NCI-H2171 (cell line): ENCODE data around the gene LPCAT1.
"Not testable (repeated sequence)": the region's sequence is repeated elsewhere in the genome, so short reads cannot be mapped to it uniquely, and the experiment has no call there.

ENCODE experiments used
- DNase-seq: peaks from one replicate; lab custom pipeline; 2025; lab: John Stamatoyannopoulos, UW

LPCAT1 gene

GRCh38 chr5:1509346-1510085, 14.2 kb downstream of the LPCAT1 start:
- no peak for DNase-seq

- no peak for DNase-seq
These were observed 15.0 kb downstream of the LPCAT1 start for GRCh38 chr5:1508659-1509290.

- DNase-seq: no peak
These were observed 15.7 kb downstream of the LPCAT1 start for GRCh38 chr5:1507961-1508658.

GRCh38 chr5:1507457-1507856, 16.3 kb downstream of the LPCAT1 start:
- DNase-seq: no peak

GRCh38 chr5:1507014-1507375, 16.8 kb downstream of the LPCAT1 start:
- no peak for DNase-seq

DNA sequence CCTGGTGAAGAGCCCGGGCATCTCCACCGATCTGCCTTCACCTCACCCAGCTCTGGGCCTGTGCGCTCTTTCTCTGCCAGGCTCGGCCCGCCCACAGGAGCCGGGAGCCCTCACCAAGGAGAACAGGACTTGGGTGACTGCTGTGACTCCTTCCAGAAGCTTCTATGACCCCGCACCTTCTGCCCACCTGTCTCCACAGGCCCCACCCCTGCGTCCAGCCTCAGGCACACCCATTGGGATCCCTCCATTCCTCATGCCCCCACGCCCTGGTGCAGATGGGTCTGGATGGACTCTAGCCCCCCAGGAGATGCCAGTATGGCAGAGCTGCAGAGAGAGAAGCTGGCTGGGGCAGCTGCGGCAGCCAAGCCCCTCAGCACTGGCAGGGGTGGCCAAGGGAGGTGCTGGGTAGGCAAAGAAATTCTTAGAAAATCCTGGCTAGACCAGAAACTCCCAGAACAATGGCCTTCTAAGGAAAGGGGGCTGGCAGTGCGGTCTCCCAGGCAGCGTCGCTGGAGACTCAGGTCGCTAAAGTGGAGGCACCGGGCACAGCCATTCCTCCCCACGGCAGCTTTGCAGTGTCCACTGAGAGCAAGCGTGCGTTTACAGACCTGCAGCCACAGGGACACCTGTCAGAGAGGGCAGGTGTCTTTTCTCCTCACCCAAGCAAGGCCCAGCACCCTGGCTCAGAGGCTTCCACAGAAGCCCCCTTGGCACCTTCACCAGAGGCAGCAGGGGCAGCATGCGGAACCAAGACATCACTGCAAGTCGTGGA, 17.3 kb downstream of the LPCAT1 start:
- DNase-seq: no peak

DNA sequence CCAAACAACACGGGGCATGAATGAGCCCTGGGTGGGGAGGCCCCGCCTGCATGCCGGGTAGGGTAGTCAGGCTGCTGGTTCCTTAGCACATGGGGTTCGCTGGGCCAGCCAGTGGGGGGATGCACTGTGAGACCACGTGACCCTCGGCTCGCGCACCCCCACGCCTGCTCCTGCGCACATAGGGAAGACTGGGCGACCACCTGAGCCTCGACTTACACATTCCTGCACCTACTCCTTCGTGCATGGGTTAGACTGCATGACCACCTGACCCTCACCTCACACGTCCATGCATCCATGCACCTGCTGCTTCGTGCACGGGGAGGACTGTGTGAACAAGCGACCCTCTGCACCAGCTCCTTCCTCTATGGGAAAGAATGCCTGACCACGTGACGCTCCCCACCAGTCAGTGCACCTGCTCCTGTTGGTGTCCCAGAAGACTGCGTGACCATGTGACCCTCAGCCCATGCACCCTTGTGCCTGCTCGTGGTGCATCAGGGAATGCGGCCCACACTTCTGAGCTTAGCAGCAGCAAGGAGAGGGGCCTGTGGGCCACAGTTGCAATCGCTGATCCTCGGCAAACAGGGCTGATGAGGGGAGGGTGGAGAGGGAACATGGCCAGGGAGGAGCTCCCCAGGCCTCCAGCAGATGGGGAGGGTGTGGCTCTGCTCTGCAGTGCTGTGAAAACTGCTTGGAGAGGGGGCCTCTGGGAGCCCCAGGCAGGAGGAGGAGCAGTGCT, 18.1 kb downstream of the LPCAT1 start:
- DNase-seq: peak; percentile 83

DNA sequence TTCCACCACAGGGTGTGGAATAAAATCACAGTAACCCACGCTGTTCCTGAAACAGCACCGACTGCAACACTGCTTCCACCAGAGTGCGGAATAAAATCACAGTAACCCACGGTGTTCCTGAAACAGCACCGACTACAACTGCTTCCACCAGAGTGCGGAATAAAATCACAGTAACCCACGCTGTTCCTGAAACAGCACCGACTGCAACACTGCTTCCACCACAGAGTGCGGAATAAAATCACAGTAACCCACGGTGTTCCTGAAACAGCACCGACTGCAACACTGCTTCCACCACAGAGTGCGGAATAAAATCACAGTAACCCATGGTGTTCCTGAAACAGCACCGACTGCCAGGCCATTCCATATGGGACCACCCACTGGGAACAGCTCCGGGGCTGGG, 18.7 kb downstream of the LPCAT1 start:
- not testable (repeated sequence) for DNase-seq

DNA sequence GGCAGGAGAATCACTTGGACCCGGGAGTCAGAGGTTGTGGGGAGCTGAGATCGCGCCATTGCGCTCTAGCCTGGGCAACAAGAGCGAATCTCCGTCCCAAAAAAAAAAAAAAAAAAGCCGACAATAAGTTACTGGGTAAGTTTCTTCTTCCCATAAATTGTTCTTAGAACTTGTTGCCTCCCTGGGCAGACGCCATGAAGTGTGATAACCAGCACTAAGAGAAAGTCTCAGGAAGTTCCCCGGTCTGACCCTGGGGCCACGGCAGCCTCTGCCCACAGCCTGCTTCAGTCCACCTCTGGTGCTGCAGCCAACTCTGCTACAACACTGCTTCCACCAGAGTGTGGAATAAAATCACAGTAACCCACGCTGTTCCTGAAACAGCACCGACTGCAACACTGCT, 19.1 kb downstream of the LPCAT1 start:
- no peak for DNase-seq

- no peak for DNase-seq
These were observed 19.6 kb downstream of the LPCAT1 start for GRCh38 chr5:1504069-1504595.

DNA sequence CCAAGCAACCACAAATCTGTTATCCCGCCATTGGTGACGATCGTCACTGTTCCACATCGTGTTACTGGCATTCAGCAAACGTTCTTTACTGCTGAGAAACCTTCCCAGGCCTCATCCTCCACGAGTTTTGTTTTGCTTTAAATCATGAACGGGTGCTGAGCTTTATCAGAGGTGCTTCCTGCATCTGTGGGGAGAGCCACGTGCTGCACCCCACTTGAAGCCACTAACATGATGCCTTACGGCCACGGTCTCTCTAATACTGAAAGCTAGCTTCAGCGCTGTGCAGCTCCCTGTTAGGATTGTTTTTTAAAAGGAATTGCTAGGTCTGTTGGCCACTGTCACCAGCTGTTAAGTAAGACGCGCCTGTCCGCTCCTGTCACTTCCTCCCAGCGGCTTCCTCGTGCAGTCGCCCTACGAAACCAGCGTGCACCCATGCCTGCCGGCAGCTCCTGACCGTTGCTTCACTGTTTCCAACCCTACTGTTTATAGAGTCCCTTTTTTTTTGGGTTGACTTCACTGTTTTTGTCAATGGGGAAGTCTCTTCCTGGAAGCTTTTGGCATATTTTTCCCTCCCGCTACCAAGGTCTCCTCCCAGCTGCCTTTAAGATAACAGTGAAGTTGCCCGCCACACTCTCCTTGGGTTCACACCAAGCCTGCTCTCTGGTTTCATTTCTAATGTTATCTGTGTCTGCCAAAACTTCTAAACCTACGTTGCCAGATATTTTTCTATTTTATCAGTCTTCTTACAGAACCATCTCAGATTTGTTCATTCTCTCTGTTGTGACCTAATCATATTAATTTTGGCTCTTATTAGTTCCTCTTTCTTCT, 20.3 kb downstream of the LPCAT1 start:
- no peak for DNase-seq

- no peak for DNase-seq
These were observed 21.0 kb downstream of the LPCAT1 start for GRCh38 chr5:1502737-1503120.

DNA sequence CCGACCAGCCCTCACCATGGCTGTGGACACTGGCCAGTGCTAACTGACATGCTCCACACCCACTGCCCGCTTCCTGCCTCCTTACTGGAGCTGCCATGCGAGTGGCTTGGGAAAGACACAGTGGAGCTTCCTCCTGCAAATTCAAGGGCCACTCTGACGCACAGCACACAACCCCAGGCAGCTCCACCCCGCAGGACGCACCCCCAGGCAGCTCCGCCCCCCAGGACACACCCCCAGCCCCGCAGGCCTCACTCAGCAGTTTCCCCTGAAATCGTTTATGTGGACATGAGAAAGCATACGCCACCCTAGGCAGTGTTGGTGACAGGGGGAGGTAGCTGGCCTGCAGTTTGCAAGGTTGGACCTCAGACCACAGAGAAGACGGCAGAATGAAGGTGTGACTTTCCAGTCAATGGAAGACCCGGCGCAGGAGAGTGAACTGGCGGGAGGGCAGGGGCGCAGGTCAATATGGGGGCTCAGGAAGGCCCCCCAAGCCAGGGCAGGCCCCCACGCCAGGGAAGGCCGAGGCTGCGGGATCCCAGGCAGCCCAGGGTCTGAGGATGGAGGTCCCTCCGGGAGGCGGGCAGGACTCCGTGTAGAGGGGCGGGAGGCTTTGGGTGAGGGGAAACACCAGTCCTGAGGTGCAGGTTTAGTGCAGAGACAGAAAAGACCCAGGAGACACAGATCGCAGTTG, 21.6 kb downstream of the LPCAT1 start:
- DNase-seq: no peak

DNA sequence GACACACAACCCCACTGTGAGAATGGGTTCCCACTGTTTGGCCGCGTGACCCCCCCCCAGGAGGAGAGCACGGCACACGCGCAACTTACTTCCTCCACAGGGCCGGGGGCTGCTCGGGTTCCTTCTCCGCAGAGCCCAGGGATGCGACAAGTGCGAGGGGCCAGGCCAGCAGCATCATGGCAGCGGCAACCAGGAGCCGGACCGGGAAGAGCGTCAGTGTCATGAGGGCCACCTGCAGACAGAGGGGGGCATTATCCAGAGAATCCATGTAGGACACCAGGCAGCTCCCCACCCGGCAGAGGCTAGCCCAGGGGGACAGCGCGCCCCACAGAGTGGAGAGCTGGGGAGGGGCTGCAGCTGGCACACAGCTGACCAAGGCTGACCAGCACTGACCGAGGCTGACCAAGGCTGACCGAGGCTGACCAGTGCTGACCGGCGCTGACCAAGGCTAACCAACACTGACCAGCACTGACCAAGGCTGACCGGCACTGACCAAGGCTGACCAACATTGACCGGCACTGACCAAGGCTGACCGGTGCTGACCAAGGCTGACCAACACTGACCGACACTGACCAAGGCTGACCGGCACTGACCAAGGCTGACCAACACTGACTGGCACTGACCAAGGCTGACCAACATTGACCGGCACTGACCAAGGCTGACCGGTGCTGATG, 22.3 kb downstream of the LPCAT1 start:
- DNase-seq: no peak

DNA sequence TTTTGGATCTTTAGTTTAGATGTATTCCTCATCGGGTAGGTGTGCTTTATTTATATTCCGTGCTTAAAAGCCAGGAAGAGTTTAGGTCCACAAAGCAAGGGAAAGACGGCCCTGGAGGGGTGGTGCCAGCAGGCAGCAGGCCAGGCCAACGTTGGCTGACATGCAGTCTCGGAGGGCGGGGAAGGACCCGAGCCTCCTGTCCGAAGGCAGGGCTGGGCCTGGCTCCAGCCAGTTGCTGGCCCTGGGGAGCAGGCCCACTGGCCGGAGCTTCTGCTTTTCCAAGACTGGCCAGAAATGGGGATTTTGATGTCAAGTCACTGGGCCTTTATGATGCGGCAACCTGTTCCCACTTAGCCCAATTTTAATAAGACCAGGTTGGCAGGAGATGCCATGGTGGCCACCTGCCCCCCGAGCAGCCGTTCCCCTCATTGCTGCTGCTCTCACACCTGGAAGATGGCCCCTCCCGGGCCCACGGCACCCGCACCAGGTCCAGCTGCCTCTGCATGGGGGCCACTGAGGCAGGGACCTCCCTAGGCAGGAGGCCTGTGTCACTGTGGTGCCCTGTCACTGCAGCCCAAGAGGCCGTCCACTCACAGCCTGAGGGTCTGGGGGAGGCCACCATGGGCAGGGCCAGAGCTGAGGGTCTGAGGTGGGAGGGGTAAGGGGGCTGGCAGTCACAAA, 23.2 kb downstream of the LPCAT1 start:
- no peak for DNase-seq

GRCh38 chr5:1499851-1500250, 23.9 kb downstream of the LPCAT1 start:
- no peak for DNase-seq

DNA sequence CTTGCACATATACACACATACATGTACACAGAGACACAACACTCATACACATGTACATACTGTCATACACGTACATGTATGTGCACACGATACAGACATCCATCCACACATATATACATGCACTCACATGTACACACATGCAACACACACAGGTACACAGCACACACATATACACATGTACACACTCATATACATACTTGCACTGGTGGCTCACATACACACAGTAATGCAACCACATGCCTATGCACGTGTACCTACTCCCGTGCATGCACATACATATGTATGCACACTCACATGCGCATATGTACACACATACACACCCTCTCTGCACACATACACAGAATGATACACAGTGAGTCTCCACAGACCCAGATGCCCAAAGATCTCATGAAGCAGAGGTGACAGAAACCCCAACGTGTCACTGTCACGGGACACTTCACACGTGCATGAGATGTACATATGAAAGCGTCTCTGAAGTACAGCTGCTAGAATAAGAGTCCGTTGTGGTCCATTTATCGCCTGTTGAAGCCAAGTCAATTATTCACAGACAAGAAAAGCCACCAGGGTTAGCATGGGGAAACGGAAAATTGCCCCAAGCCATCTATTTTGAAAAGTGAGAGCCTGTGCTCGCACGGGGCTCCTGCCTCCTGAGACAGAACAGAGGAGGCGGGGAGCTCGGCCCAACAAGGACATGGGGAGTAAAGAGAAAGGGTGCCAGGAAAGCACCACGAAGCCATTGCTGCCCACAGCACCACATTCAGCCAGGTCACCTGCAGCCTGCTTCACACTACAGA, 24.9 kb downstream of the LPCAT1 start:
- DNase-seq: no peak
